DMS79 treated with DMSO at 0.1 percent for 48 hours (cell line): Measurements from ENCODE around the gene TSPEAR.
"Not testable (repeated sequence)": the region's sequence is repeated elsewhere in the genome, so short reads cannot be mapped to it uniquely, and the experiment has no call there.

ENCODE experiments used
- DNase-seq: peaks from one replicate; lab custom pipeline; 2025; lab: John Stamatoyannopoulos, UW

Gene TSPEAR

DNA sequence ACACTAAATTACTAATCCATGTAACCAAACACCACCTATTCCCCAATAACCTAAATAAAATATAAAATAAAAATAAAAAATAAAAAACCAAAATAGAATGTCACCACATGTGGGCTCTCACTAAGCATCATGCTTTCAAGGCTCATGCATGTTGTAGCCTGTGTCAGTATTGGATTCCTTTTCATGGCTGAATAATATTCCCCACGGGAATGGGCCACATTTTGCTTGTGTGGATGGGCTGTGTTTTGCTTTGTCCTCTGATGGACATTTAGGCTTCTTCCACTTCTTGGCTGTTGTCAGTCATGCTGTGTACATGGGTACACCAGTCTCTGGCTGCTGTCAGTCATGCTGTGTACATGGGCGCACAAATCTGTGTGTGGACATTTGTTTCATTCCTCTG is 122.3 kb downstream of the TSPEAR start:
- DNase-seq = no peak

DNA sequence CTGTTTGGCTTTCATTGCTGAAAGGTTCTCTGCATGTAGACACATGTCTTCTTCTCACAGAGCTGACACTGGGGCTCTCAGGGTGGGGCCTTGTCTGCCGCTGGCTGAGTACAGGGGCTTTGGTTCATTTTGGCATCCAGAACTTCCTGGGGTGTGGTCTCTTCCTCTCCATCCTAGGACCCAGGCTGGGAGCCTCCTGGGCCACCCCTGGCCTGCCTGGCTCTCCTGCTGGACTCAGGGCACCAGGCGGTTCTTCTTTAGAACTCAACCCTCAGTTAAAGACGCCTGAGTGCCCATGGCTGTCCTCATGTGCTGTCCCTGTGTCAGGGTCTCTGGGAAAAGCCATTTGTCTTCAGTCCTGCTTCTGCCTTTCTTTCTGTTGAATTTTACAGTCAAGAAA is 125.5 kb downstream of the TSPEAR start:
- DNase-seq = no peak

DNA sequence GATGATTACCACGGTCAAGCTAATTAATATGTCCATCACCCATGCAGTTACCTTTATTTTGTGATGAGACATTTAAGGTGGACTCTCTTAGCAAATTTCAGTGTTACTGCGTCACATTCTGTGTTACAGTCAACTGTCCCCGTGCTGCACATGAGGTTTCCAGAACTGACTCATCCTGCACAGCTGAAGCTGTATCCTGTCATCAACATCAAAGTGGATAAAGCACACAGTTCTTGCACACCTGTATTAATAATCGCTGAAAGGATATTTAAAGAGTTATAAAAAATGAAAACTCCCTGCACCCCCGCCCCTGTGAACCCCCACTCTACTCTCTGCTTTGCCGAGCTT is 127.6 kb downstream of the TSPEAR start:
- DNase-seq = no peak

DNA sequence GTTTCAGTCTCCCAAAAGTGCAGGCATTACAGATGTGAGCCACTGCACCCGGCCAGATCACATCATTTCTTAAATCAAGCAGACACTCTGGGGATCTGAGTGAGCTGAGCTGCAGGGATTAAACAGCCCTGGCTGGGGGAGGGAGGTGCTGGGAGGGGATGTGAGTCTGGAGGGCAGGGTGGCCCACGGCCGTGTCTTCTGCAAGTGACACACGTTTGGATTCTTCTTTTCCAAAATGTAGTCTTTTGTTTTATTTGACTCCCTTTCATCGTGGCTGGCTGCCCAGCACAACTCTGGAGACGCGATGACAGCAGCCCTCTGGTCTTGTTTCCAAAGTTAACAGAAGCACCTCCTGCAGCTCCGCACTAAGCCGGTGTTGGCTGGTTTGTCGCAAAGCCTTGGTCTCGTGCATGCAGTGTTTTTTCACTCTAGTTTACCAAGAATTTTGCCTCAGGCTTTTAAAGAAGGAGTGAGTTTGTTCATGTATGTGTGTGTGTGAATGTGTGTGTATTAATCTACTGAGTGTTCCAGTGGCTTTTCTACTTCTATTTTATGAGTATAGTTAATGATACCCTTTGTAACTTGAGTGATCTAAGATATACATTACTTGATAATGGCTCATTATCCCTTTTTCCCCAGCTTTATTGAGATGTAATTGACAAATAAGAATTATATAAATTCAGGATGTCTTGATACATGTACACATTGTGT is 128.1 kb downstream of the TSPEAR start:
- DNase-seq = no peak

DNA sequence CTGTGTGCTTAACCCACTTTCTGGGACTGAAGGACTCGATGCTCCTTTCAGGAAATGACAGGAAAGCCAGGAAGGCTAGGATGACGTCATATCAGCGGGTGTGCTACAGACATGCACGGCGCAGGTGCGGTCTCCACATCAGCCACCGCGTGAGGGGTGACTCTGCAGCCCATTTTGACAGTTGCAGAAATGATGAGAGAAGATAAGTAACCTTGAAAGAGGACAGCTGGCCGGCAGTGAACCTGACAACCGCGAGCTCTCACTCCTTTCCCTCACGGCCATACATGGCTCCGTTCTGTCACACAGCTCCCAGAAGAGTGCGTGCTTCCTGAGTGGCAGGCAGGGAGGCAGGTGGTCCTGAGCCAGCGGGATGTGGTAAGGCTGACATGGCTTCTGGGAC is 129.3 kb downstream of the TSPEAR start:
- DNase-seq = no peak

DNA sequence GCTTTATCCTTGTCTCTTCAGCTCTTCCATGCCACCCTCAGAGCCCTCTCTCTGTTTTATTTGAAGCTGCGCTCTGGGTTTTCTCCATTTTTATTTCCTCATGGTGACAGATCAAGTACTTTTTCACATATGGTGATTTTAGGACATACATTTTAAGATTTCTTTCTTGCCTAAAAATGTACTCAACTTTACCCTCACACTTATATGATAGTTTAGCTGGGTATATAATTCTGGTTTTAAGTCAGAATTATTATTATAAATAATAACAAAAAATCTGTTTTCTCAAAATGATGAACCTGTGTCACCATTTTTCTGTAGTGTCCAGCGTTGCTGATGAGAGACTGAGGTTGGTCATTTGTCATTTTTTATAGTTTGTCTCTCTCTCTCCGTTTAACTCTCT is 130.2 kb downstream of the TSPEAR start:
- DNase-seq = no peak

DNA sequence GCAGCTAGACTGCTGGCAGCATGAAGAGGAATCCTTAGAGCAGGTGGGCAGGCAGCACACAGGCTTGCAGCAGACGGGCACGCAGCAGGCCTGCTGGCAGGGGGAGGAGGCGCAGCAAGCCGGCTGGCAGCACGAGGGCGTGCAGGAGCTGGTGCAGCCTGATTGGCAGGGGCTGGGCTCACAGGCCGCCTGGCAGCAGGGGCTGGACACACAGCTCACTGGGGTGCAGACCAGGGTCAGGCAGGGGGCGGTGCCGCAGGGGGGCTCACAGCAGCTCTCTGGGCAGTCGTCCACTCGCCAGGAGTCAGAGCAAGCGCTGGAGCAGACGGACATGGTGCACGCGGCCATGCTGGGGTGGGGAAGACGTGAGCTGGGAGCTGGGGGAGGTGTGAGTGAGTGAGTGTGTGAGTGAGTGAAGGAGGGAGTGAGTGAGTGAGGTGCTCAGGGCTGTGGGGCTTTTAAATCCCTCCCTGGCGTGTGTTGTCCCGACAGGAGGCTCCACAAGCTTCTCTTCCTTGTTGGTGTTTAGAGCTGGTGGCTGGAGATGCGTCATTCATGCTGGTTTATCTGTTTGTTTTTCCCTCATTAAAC is 131.0 kb downstream of the TSPEAR start, which contains the start of gene KRTAP10-5:
Gene KRTAP10-5 (minus strand): TSS at position 374 of the 591 bp plus-strand sequence. CDS start 26 bp downstream, at position 348.
- not testable (repeated sequence) for DNase-seq

DNA sequence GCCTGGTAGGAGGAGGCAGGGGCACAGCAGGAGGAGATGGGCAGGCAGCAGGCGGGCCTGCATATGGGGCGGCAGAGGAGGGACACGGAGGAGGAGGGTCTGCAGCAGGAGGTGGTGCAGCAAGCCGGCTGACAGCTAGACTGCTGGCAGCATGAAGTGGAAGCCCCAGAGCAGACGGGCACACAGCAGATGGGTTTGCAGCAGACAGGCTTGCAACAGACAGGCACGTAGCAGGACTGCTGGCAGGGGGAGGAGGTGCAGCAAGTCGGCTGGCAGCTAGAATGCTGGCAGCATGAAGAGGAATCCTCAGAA is 131.6 kb downstream of the TSPEAR start:
- no peak for DNase-seq

DNA sequence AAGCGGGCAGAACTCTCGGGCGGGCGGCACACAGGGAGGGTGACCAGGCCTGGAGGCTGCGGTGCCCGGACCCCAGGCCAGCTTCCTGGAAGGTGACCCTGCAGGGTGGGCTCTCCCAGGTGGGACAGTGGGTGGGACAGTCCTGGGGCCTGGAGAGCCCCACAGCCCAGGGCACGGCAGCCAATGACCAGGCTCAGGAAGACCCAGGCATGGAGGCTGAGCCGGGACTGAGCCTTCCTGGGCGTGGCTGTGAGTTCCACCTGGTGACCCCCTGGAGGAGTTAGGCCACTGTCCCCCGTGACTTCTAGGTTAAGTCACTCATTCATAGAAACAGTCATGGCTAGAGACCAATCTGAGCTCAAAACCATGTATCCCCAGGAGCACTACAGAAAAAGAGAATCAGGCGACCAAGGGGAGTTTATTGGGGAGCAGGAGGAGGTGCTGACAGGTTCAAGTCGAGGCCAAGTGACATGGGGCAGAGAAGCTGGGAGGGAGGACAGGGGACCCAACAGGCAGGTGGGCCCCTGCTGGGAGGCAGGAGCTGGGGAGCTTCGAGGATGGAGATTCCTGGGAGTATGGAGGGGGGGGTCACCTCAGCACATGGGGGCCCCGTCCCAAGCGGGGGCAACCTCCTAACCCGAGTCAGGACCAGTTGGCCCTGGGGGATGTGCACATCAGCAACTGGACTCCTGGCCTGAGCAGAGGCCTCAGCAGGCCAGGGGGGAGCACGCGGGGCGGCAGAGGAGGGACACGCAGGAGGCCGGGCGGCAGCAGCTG is 132.1 kb downstream of the TSPEAR start:
- no peak for DNase-seq

DNA sequence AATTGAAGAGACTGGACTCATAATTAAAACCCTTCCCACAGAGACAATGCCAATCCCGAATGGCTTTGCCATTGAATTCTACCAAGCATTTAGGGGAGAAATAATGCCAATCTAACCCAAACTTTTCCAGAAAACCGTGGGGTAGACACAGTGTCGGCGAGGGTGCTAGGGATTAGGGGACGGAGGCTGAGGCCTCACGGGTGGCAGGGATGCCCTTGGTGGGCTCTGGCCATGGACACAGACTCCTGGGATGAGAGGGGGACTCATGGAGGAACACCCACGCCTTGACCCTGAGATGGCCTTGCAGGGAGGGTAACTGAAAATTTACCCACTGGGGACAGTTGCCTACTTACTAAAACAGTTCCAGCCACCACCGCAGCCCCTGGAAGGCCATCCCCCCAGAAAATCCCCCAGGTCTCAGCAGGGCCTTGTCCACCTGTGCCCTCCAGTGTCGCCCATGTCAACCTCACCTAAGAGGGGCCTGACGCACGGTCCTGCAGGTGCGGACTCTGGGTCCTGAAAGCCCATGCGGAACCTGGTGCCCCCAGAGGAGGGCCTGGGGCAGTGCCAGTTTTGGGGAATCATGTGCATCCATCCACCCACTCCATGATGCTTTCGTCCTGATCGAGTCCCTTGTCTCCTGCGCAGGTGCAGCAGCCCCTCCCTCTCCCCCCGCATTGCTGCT is 132.9 kb downstream of the TSPEAR start:
- DNase-seq = no peak

DNA sequence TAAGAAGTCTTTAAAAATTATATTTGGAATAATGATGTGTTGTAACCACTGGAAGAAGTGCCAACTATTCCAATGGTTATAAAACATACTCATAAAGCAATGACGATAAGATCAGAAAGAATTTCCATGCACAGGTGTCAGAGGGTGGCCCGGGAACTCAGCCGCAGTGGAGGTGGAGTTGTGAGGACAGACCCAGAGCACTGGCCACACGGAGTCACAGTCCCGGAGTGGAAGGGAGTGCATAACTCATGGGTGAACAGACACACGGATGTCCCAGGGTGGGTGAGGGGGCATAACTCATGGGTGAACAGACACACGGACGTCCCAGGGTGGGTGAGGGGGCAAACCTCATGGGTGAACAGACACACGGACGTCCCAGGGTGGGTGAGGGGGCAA is 135.3 kb downstream of the TSPEAR start:
- no peak for DNase-seq

DNA sequence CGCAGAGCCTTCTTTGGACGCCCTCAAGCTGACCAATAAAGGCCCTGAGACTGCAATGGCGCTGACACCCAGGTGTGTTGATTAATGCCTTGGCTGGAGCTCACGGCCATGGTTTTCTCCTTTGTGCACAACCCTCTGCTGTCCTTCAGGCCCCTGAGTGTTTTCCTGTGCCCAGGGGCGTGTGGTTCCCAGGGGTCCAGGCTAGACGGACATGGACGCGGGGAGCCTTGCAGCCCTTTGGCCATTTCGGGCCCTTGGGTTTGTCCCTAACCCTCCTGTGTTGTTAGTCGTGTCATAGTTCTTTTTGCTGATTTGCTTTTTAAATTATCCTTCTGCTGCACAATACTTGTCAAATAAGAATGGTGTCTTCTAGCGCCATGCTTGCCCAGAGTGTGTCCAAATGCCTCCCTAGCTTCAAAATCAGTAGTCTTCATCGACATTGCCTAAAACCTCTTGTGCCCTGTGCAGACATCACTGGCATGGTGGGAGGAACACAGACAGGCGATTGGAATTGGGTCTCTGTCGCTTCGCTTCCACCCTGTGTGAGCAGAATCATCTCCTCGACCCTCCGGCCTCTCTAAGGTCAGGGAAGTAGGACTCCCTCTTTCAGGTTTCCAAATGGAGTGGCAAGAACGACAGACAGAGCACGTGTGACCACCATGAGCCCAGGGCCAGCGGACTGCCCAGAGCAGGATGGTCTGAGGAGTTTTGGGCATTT is 135.9 kb downstream of the TSPEAR start:
- DNase-seq = no peak

DNA sequence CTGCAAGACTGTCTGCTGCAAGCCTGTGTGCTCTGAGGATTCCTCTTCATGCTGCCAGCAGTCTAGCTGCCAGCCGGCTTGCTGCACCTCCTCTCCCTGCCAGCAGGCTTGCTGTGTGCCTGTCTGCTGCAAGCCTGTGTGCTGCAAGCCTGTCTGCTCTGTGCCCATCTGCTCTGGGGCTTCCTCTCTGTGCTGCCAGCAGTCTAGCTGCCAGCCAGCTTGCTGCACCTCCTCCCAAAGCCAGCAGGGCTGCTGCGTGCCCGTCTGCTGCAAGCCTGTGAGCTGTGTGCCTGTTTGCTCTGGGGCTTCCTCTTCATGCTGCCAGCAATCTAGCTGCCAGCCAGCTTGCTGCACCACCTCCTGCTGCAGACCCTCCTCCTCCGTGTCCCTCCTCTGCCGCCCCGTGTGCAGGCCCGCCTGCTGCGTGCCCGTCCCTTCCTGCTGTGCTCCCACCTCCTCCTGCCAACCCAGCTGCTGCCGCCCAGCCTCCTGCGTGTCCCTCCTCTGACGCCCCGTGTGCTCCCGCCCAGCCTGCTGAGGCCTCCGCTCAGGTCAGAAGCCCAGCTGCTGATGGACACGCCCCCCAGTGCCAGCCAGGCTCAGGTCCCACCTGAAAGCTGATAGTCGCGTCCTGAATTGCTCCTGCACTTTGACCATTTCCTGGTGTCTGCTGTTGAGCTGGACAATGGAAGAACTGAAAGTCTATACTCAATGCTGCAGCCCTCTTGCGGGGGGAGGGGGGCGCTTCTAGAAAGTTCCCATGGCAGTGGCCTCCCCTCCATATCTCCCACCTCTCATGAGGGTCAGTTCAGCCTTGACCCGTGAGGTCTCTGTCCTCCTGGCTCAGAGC is 136.7 kb downstream of the TSPEAR start:
- no peak for DNase-seq

DNA sequence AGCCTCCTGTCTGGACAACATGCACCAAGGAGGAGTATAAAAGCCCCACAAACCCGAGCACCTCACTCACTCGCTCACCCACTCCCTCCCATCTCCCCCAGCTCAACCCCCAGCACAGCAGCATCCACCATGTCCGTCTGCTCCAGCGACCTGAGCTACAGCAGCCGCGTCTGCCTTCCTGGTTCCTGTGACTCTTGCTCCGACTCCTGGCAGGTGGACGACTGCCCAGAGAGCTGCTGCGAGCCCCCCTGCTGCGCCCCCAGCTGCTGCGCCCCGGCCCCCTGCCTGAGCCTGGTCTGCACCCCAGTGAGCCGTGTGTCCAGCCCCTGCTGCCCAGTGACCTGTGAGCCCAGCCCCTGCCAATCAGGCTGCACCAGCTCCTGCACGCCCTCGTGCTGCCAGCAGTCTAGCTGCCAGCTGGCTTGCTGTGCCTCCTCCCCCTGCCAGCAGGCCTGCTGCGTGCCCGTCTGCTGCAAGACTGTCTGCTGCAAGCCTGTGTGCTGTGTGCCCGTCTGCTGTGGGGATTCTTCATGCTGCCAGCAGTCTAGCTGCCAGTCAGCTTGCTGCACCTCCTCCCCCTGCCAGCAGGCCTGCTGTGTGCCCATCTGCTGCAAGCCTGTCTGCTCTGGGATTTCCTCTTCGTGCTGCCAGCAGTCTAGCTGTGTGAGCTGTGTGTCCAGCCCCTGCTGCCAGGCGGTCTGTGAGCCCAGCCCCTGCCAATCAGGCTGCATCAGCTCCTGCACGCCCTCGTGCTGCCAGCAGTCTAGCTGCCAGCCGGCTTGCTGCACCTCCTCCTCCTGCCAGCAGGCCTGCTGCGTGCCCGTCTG is 137.5 kb downstream of the TSPEAR start, which contains the start of gene KRTAP10-4:
Gene KRTAP10-4 (plus strand): TSS at position 100 of the 827 bp plus-strand sequence. CDS start 30 bp downstream, at position 130.
- DNase-seq = not testable (repeated sequence)

DNA sequence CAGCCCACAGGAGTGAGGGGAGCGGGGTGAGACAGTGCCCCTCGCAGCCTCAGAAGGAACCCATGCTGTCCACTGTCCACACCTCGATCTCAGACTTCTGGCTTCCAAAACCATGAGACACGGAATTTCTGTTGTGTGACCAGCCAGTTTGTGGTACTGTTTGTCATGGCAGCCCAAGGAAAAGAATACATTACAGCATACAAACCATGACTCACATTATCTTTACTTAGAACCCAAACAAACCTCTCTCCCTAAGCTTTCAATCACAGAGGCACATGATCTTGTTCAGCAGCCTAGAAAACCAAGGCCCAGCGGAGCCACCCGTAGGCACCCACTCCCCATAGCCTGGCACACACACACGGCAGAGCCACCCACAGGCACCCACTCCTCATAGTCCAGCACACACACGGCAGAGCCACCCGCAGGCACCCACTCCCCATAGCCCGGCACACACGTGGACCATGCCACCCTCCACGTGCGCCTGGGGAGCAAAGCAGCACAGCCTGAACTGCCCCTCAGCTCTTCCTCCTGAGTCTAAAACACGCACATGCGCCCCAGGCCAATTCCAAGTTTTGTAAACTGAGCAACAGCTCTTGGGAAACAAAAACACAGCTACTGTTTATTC is 138.3 kb downstream of the TSPEAR start:
- DNase-seq = no peak

DNA sequence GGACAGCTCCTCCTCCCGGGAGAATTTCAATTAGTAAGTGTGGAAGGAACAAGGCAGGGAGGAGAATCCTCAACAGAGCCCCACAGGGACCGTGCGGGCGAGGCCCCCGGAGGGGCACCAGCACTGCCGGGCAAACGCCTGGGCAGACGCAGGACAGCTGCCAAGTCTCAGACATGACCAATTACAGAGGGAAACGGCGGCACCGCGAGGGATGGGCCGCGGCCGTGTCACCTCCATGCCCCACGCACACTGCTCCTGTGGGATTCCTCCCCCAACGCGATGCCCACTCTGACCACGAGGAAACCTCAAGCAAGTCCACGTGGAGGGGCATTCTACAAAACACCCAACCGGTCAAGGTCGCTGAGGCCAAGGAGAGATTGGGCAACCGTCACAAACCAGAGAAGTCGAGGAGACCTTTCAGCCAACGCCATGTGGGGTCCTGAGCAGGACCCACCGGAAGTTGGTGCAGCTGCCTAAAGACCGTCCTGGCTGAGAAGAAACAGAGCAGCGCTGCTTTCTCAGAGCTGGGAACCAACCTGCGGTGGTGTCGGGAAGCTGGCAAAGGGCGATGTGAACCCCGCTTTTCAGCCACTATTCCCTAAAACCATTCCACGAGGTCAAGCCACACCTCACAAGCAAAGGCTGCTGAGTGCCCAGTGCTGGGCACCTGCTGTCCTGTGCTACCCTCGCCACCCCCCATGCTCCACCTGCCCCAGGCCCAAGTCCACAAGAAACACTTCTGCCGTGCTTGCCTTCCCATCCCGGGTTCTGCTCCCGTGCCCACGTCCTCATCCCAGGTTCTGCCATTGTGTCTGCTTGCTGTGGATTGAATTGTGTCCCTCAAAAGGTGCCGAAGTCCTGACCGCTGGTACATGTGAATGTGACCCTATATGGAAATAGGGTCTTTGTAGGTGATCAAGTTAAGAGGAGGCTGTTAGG is 139.3 kb downstream of the TSPEAR start:
- DNase-seq = no peak

DNA sequence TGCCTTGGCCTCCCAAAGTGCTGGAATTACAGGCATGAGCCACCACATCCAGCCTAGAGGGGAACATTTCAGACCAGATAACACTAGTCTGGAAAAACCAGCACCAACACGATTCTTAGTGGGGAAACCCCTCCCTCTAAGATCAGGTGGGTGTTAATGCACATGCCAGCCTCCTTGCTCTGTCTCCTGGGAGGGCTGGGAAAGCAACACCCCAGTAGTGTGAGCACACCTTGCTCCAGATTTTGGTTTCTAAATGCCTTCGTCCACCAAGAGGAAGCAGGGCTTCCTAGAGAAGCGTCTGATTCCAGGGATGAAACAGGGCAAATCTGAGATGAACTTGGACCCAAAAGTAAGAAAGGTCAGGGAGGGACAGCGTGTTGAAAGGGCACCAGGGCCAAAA is 140.1 kb downstream of the TSPEAR start:
- no peak for DNase-seq

DNA sequence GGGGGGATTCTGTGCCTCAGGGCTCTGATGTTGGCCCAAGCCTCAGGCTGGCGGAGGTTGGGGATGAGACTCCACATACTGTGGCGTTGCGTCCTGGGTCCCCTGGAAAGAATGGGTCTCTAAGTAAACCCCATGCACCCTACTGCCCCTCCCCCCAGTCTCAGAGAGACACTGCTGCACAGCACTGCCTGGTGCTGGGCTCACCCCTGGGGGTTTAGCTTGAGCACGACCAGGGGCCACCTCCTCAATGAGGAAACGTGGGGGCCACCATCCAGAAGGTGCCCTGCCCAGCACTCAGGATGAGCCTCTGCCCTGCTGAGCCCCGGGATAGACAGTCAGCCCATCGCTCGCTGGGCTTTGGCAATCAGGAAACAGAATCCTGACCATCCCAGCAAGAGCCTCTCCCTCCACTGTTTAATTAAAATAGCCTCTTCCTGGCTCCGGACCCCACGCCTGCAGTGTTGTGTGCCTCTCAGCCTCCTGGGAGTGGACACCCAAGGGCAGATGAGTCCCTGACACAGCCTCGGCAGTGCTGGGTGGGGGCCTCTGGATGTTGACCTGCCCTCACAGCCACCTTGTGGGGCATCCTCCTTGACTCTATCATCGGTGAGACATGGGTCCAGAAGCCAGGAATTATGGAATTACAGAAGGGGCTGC is 141.4 kb downstream of the TSPEAR start:
- DNase-seq = no peak
